ENCODE results near the gene TFB2M.
"Not testable (repeated sequence)": the region's sequence is repeated elsewhere in the genome, so short reads cannot be mapped to it uniquely, and the experiment has no call there.

The TFB2M gene

GRCh38 chr1:246577082-246577719 is 11.1 kb upstream of the TFB2M start:
- H3K4me3 ChIP-seq (ENCODE audit: low read depth, low read length), result no peak overlapping the region
- TF ChIP-seq, protein P1, sequence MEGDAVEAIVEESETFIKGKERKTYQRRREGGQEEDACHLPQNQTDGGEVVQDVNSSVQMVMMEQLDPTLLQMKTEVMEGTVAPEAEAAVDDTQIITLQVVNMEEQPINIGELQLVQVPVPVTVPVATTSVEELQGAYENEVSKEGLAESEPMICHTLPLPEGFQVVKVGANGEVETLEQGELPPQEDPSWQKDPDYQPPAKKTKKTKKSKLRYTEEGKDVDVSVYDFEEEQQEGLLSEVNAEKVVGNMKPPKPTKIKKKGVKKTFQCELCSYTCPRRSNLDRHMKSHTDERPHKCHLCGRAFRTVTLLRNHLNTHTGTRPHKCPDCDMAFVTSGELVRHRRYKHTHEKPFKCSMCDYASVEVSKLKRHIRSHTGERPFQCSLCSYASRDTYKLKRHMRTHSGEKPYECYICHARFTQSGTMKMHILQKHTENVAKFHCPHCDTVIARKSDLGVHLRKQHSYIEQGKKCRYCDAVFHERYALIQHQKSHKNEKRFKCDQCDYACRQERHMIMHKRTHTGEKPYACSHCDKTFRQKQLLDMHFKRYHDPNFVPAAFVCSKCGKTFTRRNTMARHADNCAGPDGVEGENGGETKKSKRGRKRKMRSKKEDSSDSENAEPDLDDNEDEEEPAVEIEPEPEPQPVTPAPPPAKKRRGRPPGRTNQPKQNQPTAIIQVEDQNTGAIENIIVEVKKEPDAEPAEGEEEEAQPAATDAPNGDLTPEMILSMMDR (IDR thresholded peaks at IDR 0.05; ENCODE audit: low read depth, low read length), result no peak

DNA sequence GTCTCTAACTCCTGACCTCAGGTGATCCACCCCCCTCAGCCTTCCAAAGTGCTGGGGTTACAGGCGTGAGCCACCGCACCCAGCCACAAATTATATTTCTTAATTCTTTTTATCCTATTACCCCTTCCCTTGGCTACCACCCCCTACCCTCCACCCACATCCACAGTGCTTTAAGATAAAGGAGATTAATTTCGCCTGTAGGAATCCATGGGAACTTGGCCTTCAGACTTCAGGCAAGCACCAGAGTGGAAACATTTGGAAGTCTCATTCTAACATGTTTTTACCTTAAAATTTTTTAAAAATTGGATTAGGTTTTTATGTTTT is 10.6 kb upstream of the TFB2M start:
- no peak for DNase-seq (ENCODE audit: low read depth, low spot score)
- in situ Hi-C loops (cut with HindIII; ENCODE audit: low sequenced_read_pairs), result no loop called here

More at GRCh38 chr1:246577082-246577719, 11.1 kb upstream of the TFB2M start:
- DNase-seq (ENCODE audit: low read depth, low spot score), result no peak
- in situ Hi-C loops (cut with HindIII; ENCODE audit: low sequenced_read_pairs), result no loop called here

DNA sequence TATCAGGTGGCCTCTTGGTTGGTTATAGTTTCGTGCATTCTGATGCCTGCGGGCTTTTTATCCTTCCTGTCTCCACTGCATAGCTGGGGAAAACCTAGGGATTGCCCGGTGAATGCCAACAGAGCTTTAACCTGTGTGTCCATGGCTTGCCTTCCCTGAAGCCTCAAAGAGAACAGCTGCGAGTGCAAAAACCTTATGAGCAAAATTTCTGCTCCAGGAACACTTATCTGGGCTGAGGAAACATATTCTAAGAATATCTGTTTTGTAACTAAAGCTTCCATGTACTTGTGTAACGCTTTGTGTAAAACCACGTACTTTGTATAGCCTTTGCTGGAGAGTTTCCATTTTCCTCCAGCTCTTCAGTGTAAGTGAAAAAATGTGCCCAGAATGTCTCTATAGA is 7.4 kb upstream of the TFB2M start:
- TF ChIP-seq, protein P1 (IDR thresholded peaks at IDR 0.05; ENCODE audit: low read depth, low read length), result no peak
- in situ Hi-C loops (cut with HindIII; ENCODE audit: low sequenced_read_pairs), result no loop called here
- no peak for DNase-seq (ENCODE audit: low read depth, low spot score)
- H3K4me3 ChIP-seq (ENCODE audit: low read depth, low read length), result no peak overlapping the region

More for the DNA sequence above, 10.6 kb upstream of the TFB2M start:
- TF ChIP-seq, protein P1 (IDR thresholded peaks at IDR 0.05; ENCODE audit: low read depth, low read length), result no peak
- H3K4me3 ChIP-seq (ENCODE audit: low read depth, low read length), result no peak overlapping the region

DNA sequence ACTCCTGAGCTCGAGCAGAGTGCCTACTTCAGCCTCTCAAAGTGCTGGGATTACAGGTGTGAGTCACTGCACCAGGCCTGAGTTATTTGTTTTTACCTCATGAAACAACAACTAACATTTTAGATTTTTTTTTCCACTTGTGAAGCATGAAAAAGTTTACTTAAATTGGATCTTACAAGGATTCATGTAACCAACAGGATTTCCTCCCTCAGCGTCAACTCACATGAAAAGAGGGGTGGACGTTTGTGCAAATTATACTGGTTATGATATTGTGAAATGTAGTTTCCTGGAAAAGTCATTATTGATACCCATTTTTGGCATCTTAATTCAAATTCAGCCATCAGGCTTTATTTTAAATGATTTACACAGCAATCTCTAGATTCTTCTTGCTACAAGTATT is 6.7 kb upstream of the TFB2M start:
- no peak for DNase-seq (ENCODE audit: low read depth, low spot score)
- TF ChIP-seq, protein P1 (IDR thresholded peaks at IDR 0.05; ENCODE audit: low read depth, low read length), result no peak

DNA sequence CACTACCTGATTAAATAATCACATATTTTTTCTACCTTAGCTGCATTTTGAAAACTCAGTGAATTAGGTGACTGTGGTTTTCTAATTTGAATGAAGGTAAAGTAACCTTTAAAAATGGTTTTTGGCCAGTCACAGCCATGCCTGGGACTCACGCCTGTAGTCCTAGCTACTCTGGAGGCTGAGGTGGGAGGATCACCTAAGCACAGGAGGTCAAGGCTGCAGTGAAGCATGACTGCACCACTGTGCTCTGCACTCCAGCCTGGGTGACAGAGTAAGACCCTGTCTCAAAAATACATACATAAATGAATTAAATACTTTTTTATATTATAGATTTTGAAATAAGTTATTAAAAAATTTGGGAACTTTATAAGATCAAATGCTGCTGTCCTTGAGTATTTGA is 5.9 kb upstream of the TFB2M start:
- in situ Hi-C loops (cut with HindIII; ENCODE audit: low sequenced_read_pairs), result no loop called here
- TF ChIP-seq, protein P1 (IDR thresholded peaks at IDR 0.05; ENCODE audit: low read depth, low read length), result no peak
- H3K4me3 ChIP-seq (ENCODE audit: low read depth, low read length), result no peak overlapping the region
- DNase-seq (ENCODE audit: low read depth, low spot score), result no peak

More for the DNA sequence above, 6.7 kb upstream of the TFB2M start:
- in situ Hi-C loops (cut with HindIII; ENCODE audit: low sequenced_read_pairs), result no loop called here
- H3K4me3 ChIP-seq (ENCODE audit: low read depth, low read length), result no peak overlapping the region

DNA sequence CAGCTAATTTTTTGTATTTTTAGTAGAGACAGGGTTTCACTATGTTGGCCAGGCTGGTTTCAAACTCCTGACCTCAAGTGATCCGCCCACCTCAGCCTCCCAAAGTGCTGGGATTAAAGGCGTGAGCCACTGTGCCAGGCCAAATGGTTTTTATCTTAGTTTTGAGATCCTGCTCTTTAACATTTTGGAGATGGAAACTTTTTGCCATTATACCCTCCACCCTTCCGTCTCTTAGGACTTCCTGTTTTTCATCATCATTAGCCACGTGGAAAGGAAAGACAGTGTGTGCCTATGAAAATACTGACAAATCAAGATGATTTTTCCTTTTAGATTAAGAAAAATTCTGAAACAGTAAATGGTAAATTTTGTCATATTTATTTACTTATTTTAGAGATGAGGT is 5.2 kb upstream of the TFB2M start:
- DNase-seq (ENCODE audit: low read depth, low spot score); in situ Hi-C loops (cut with HindIII; ENCODE audit: low sequenced_read_pairs); H3K4me3 ChIP-seq (ENCODE audit: low read depth, low read length): not testable (repeated sequence)

DNA sequence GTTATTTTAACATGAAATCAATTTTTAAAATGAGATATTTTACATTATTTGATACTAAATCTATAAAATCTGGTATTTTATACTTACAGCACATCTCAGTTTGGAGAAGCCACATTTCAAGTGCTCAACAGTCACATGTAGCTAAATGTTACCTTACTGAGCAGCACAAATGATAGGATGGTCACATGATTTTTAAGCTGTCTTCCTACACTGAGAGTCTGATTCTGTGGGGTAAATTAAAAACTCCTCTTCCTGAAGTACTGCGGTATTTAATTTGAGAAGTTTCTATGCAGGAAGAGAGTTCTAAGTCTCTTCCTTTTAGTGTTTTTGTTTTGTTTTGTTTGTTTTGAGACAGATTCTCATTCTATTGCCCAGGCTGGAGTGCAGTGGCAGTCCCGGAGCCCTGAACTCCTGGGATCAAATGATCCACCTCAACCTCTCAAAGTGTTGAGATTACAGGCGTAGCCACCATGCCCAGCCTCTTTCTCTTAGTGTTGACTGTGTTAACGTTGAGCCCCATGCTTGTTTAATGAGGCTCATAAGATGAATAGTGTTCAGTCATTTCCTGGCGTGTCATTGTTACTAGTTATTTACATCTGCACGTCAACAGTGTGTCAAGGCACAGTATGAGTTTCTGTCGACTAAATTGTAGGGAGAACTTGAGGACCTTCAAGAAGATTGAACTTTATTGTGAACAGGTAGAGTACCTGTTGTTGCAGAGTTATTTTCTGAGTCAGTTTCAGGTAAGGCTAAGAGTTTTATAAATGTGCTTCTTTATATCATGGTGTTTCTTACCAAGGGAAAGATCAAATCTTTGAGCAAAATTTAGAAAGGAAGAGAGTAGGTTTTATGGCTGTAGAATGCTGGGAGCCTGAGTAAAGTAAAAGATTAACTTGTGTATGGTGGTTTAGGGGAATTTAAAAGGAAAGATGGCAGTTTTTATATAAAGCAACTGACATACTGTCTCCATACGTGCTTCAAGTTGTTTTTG is 3.5 kb upstream of the TFB2M start:
- no peak for DNase-seq (ENCODE audit: low read depth, low spot score)
- in situ Hi-C loops (cut with HindIII; ENCODE audit: low sequenced_read_pairs), result no loop called here
- H3K4me3 ChIP-seq (ENCODE audit: low read depth, low read length), result no peak overlapping the region
- TF ChIP-seq, protein P1 (IDR thresholded peaks at IDR 0.05; ENCODE audit: low read depth, low read length), result no peak

Measured in astrocyte of the spinal cord (primary cell).